Adrenal gland (tissue), 12 donors: Measurements from ENCODE around the gene HCN4. TPM values are rescaled to one million over a fixed set of nuclear protein-coding genes. Genes with fewer than 3 reads are reported as not detected.

Experiments used
- DNase-seq, 7 donors: peaks; one replicate each; pipeline ENCODE4 v3.0.0-alpha.2; 2019 to 2020
- H3K27ac ChIP-seq, 5 donors: fragments of 200-600 bp; sonication (generic) in 4 of 5; 1 replicate in 3 of 5; 2 replicates in 2 of 5; pipeline versions ENCODE4 v1.5.1 to v1.8.0; 2016 to 2020; ENCODE audit warnings: mild to moderate bottlenecking in 1 of 5
- H3K27me3 ChIP-seq: fragments of 200-600 bp; 2 replicates; pipeline ENCODE4 v1.8.0; 2021
- H3K36me3 ChIP-seq, 2 donors: fragments of 200-600 bp; replicated peaks in 1 of 2; 1 replicate in 1 of 2; 2 replicates in 1 of 2; pipeline versions ENCODE4 v1.5.1 to v1.8.0; 2018 to 2022
- H3K4me1 ChIP-seq, 2 donors: fragments of 200-600 bp; replicated peaks in 1 of 2; 1 replicate in 1 of 2; 2 replicates in 1 of 2; pipeline versions ENCODE4 v1.5.1 to v1.8.0; 2018 to 2021
- H3K4me3 ChIP-seq, 4 donors: fragments of 200-600 bp; sonication (generic) in 3 of 4; one replicate each; pipeline ENCODE4 v1.5.1; 2016 to 2018
- H3K9me3 ChIP-seq, 3 donors: fragments of 200-600 bp; sonication (generic) in 1 of 3; replicated peaks in 1 of 3; 1 replicate in 2 of 3; 2 replicates in 1 of 3; pipeline versions ENCODE4 v1.5.1 to v1.8.0; 2016 to 2021
- CTCF ChIP-seq, 6 experiments: fragments of 450-650 bp in 4 of 6; fragments of 200-600 bp in 2 of 6; sonication (generic) in 1 of 6; IDR thresholded peaks; 1 replicate in 5 of 6; 2 replicates in 1 of 6; pipeline versions ENCODE4 v1.5.1 to v1.8.0; 2016 to 2021; ENCODE audit warnings: antibody characterized with exemption in 6 of 6, mild to moderate bottlenecking in 2 of 6, moderate library complexity in 1 of 6
- POLR2A ChIP-seq, 2 donors: fragments of 450-650 bp; IDR thresholded peaks; one replicate each; pipeline ENCODE4 v1.6.1; 2017; ENCODE audit warnings: antibody characterized with exemption in 2 of 2, mild to moderate bottlenecking in 2 of 2, moderate library complexity in 1 of 2
- WGBS, 4 donors: extraction: QIAGEN DNeasy Blood & Tissue Kit in 2 of 4; methylation state at CpG; one replicate each; pipeline versions ENCODE4 v1.1.5 to v1.1.7; 2013 to 2017; 5-methylcytosine and 5-hydroxymethylcytosine counted together
- intact Hi-C, 2 donors: fragments of 100-400 bp; cut with DNase I; formaldehyde crosslinking; loops; one replicate each; pipeline versions ENCODE4 v1.14.1 to v1.15.0; 2022 to 2023
- polyA plus RNA-seq, 3 donors: library from polyadenylated mRNA; stranded (reverse); fragments of 200-250 nt in 2 of 3; fragments of 350-450 nt in 1 of 3; fragmentation: Illumina TruSeq in 1 of 3; extraction: RNeasy Lipid Tissue Mini Kit (QIAGEN cat#74804) in 1 of 3; gene quantifications; one replicate each; pipeline ENCODE4 v1.2.3, GENCODE V29; 2013 to 2014
- total RNA-seq, 9 donors: library from RNA; depleted of rRNA in 4 of 9; stranded (reverse); fragments of >200 nt in 4 of 9; fragments of 120-200 nt in 1 of 9; fragmentation: NEBNext Ultra II Directional in 1 of 9; extraction: Animal tissue kit (Norgen Biotek cat#: 25700) in 1 of 9; gene quantifications; one replicate each; pipeline versions ENCODE4 v1.1.0 to v1.2.4, GENCODE V29; 2013 to 2023
- donor health status: healthy with polysubstance abuse.
- donor health status: Bipolar disorder and iron deficiency.
- donor health status: DM: yes; HTN: yes; CAD: no.
- donor health status: DM: no; HTN: no; CAD: no.
- donor health status: DM: no; HTN: no; CAD: no.
- donor health status: DM: yes; HTN: yes; CAD: no.

The HCN4 gene
- total and polyA plus RNA-seq, 12 donors, result 0.04 to 1.2 (median 0.27) TPM; not detected in 2

- Histone ChIP-seq H3K27ac (no peak overlapping the region), H3K27me3 (peaks cover 23% of the 10 kb centered on the region), H3K36me3 (no peaks in the 10 kb centered on the region), H3K9me3 (no peaks in the 10 kb centered on the region), H3K4me3 (no peak overlapping the region), H3K4me1 (no peaks in the 10 kb centered on the region)
- no peak for TF ChIP-seq POLR2A (IDR thresholded peaks at IDR 0.05)
- TF ChIP-seq CTCF (IDR thresholded peaks at IDR 0.05), result no peak
- intact Hi-C loops, result no loop called here
- WGBS, 4 donors, result 64 to 83% (median 73%) methylated on average over 5 of the region's 5 CpGs
- no peak for DNase-seq
Observed at GRCh38 chr15:73362900-73363299, 5.9 kb downstream of the HCN4 start.

GRCh38 chr15:73361337-73361736 lies 7.4 kb downstream of the HCN4 start:
- no peaks in the 10 kb centered on the region for H3K4me1 ChIP-seq
- no peaks in the 10 kb centered on the region for H3K9me3 ChIP-seq
- H3K27me3 ChIP-seq, result peaks cover 10% of the 10 kb centered on the region
- no peaks in the 10 kb centered on the region for H3K36me3 ChIP-seq
- no peak for DNase-seq
- intact Hi-C loops, result no loop called here
- no peak overlapping the region for H3K27ac ChIP-seq
- TF ChIP-seq POLR2A (IDR thresholded peaks at IDR 0.05) (no peak), CTCF (IDR thresholded peaks at IDR 0.05) (no peak)
- WGBS, 4 donors, result 49 to 72% (median 63%) methylated on average over 6 to 7 of the region's 7 CpGs
- H3K4me3 ChIP-seq, result no peak overlapping the region

- 75 to 89% (median 83%) methylated on average over 5 of the region's 5 CpGs for WGBS, 4 donors
- Histone ChIP-seq H3K4me1 (no peaks in the 10 kb centered on the region), H3K4me3 (no peak overlapping the region), H3K27me3 (no peaks in the 10 kb centered on the region), H3K9me3 (no peaks in the 10 kb centered on the region), H3K36me3 (no peaks in the 10 kb centered on the region), H3K27ac (no peak overlapping the region)
- no peak for TF ChIP-seq POLR2A (IDR thresholded peaks at IDR 0.05)
- no peak for TF ChIP-seq CTCF (IDR thresholded peaks at IDR 0.05)
- intact Hi-C loops, result no loop called here
- no peak for DNase-seq
Observed at GRCh38 chr15:73359651-73360050, 9.1 kb downstream of the HCN4 start.

GRCh38 chr15:73357999-73358665 lies 10.6 kb downstream of the HCN4 start:
- Histone ChIP-seq H3K4me1 (no peaks in the 10 kb centered on the region), H3K36me3 (no peaks in the 10 kb centered on the region), H3K9me3 (no peaks in the 10 kb centered on the region), H3K27ac (no peak overlapping the region), H3K4me3 (no peak overlapping the region), H3K27me3 (no peaks in the 10 kb centered on the region)
- TF ChIP-seq POLR2A (IDR thresholded peaks at IDR 0.05), result no peak
- TF ChIP-seq CTCF (IDR thresholded peaks at IDR 0.05), result no peak
- no peak for DNase-seq
- 69 to 79% (median 73%) methylated on average over 7 to 9 of the region's 9 CpGs for WGBS, 4 donors
- intact Hi-C loops, result no loop called here
